ENCODE measurements around the gene PDCD5.
"Not testable (repeated sequence)": the region's sequence is repeated elsewhere in the genome, so short reads cannot be mapped to it uniquely, and the experiment has no call there.

The PDCD5 gene

GRCh38 chr19:32580901-32581704 is at the start of gene PDCD5:
Gene PDCD5 (plus strand): TSS chr19:32581190. CDS start chr19:32581262, 72 bp downstream.
- peak within 1 kb of the TSS; percentile 72 for H3K4me3 ChIP-seq (ENCODE audit: low read depth, low read length)
- no peak for TF ChIP-seq CTCF (conservative IDR thresholded peaks at IDR 0.05; ENCODE audit: low read depth, low read length)
- peak; percentile 96 for DNase-seq (ENCODE audit: low read depth)

- no peak overlapping the region for H3K4me3 ChIP-seq (ENCODE audit: low read depth, low read length)
- TF ChIP-seq CTCF (conservative IDR thresholded peaks at IDR 0.05; ENCODE audit: low read depth, low read length) = no peak
- no peak for DNase-seq (ENCODE audit: low read depth)
Observed at GRCh38 chr19:32532233-32532632, 48.8 kb upstream of the PDCD5 start.

GRCh38 chr19:32537580-32537979 is 43.4 kb upstream of the PDCD5 start:
- no peak overlapping the region for H3K4me3 ChIP-seq (ENCODE audit: low read depth, low read length)
- TF ChIP-seq CTCF (conservative IDR thresholded peaks at IDR 0.05; ENCODE audit: low read depth, low read length) = no peak
- no peak for DNase-seq (ENCODE audit: low read depth)

- no peak for DNase-seq (ENCODE audit: low read depth)
Observed at GRCh38 chr19:32539240-32539916, 41.6 kb upstream of the PDCD5 start.

GRCh38 chr19:32540621-32541020 is 40.4 kb upstream of the PDCD5 start:
- no peak for DNase-seq (ENCODE audit: low read depth)
- TF ChIP-seq CTCF (conservative IDR thresholded peaks at IDR 0.05; ENCODE audit: low read depth, low read length) = no peak
- H3K4me3 ChIP-seq (ENCODE audit: low read depth, low read length) = no peak overlapping the region

More at GRCh38 chr19:32539240-32539916, 41.6 kb upstream of the PDCD5 start:
- no peak overlapping the region for H3K4me3 ChIP-seq (ENCODE audit: low read depth, low read length)
- no peak for TF ChIP-seq CTCF (conservative IDR thresholded peaks at IDR 0.05; ENCODE audit: low read depth, low read length)

- H3K4me3 ChIP-seq (ENCODE audit: low read depth, low read length) = not testable (repeated sequence)
Observed at GRCh38 chr19:32541376-32541775, 39.6 kb upstream of the PDCD5 start.

GRCh38 chr19:32542477-32543108 is 38.4 kb upstream of the PDCD5 start:
- no peak for DNase-seq (ENCODE audit: low read depth)
- no peak for TF ChIP-seq CTCF (conservative IDR thresholded peaks at IDR 0.05; ENCODE audit: low read depth, low read length)
- no peak overlapping the region for H3K4me3 ChIP-seq (ENCODE audit: low read depth, low read length)

More at GRCh38 chr19:32541376-32541775, 39.6 kb upstream of the PDCD5 start:
- DNase-seq (ENCODE audit: low read depth) = not testable (repeated sequence)

All from choroid plexus epithelial cell (primary cell).